Fibroblast of skin of scalp (primary cell): Measurements from ENCODE around the gene STX3.
A peak's percentile ranks its signal among the peaks of the same experiment; 100 is the strongest.
"Not testable (repeated sequence)": the region's sequence is repeated elsewhere in the genome, so short reads cannot be mapped to it uniquely, and the experiment has no call there.

Source experiments
- DNase-seq: peaks from one replicate; pipeline ENCODE4 v3.0.0-alpha.2; 2013

The STX3 gene

DNA sequence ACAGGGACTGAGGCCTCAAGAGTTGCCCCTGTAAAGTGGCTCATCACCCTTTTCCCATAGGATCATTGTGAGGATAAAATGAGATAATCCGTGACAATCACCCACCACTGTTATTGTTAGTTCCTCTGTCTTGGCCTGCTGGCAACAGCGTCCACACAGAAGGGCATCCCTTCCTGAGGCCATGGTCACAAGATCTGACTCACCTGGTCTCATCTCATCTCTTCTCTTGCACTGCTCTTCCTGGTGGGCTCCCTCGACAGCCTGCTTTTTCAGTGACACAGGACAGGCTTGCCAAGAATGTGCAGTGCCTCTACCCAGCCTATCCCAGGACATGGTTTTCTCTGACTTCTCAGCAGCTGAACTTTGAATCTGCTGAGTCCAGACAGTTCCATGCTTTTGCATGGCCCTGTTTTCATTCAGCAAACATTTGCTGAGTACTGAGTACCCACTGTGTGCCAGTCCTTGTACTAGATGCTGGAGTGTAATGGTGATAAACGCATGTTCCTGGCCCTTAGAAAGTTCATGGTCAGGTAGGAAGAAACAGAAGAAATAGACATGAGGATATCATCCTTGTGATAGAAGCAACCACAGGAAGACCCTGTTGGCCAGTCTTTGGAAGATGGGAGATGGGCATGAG lies 3.3 kb downstream of the STX3 start:
- DNase-seq, result no peak

DNA sequence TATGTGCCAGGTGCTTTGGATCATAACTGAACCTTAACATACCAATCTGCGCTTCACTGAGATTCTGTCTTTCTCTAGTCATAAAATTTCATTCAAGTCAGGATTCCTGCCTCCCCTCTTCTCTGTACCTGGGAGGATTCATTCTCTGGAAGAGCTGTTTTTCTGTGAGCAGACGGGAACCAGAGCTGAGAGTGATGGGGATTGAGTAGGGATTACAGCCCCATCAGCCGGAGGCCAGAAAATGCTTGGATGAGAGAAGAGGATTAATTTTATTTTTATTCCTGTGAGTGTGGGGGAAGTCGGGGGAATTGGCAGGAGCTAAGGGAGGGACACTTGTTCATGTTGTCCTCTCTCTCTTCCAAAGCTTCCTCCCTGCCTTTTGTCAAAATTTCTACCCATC lies 4.7 kb downstream of the STX3 start:
- DNase-seq, result no peak

DNA sequence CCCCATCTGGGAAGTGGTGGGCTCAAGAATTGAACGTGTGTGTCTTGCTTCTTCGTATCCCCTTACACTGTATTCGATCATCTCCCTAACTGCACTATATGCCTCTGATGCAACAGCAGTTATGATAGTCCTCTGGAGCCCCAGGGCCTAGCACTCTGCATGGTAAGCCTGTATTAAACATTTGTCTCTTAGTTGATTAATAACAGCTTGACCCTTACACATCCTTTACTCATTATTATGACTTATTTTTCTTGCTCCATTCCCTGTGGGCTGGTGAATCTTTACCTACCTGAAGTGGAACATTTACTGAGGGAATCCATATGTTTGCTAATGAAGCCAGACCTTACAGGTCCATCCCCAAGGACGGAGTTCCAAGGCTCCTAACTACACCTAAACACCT lies 5.6 kb downstream of the STX3 start:
- no peak for DNase-seq

DNA sequence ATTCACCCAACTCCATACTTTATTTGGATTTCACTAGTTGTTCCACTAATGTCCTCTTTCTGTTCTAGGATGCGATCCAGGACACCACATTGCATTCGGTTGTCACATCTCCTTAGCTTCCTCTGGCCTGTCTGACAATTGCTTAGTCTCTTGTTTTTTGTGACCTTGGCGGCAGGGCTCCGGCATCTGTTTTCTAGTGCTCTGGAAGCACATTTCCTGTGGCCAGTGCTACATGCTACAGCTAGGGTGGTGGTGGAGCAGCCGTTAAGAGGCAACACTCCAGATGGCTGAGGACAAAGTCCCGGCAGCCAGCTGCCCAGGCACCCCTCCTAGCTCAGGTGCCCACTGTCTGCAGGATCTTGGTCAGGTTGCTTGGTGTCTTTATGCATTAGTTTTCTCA lies 6.8 kb downstream of the STX3 start:
- no peak for DNase-seq

DNA sequence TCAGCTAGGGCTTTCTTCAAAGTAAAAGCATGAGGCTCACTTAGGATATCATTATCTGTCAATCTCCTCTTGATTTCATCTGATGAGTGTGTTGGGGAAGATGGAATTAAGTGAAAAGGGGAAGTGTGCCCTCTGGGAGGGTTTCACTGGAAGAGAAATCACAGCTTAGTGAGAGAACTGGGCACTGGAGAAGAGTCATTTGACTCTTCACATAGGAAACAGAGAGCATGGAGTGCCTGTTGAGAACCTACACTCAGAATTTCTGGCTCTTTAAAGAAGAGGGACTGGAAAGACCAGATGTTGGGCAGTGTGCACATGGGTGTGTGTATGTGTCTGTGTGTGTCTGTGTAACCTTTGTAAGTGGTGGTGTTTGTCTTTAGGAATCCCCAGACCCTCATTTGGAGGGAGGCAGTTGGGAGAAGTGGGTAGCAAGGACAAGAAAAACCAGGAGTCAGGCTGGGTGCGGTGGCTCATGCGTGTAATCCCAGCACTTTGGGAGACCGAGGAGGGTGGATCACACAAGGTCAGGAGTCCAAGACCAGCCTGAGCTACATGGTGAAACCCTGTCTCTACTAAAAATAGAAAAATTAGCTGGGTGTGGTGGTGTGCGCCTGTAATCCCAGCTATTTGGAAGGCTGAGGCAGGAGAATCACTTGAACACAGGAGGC lies 10.0 kb downstream of the STX3 start:
- DNase-seq, result no peak

DNA sequence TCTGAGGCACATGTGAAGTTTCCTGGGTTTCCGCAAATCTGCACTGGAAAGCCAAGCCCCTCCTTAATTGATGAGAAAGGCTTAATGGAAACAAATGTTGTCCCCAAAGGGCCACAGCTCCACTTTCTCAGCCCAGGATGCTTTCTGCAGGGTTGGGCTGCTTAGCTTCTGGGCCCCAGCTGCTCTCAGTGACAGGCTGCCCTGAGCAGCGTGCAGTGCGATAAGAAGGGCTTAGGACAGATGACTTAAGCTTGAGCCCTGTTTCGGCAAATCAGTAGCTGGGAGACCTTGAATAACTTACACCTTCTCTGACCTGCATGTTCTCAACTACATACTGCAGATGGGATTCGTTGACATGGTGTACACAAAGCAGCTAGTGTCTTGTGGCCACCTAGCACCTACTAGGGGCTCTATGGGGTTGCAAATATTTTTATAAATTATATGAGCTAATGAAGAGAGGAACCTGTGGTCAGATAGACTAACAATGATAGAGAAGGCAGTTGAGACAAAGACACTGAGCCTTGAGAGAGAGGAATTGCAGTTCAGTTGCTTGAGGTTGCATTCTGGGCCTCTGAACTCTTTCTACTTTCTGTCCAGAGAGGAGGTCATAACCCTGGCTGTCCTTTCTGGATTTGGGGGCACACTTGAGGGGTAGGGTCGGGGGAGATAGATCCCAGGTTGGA lies 11.5 kb downstream of the STX3 start:
- no peak for DNase-seq

DNA sequence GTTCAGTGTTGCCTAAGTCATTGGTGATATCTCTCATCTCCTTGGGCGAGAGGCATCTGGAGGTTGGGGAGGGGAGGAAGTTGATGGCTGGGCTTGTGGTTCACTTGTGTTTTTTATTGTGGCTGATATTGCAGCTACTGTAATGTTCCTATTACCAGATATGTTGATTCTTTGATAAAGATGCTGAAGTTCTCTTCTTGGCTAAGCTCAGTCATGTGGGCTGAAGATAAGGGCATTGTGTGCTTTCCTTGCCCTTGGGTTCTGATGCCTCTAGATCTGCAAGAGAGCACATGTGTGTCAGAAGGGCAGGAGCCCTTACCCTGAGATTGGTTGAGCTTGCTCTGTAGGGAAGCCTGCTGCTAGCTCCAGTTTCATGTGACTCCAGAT lies 12.0 kb downstream of the STX3 start:
- DNase-seq, result no peak

DNA sequence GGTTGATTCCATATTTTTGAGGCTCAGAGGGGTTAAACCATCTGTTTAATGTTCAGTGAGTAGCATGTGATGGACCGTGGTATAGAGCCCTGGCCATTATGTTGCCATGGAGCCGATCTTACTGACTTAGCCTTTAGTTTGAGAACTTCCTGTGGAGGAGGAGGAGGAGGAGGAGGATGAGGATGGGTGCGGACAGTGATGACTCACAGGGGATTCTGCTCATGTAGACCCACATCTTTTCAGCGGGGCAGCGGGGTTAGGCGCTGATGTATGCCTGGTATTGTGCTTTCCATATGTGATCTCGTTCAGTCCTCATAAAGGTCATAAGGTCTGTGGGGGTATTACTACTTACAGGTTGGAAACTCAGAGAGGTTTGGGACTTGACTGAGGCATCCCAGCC lies 13.9 kb downstream of the STX3 start:
- no peak for DNase-seq

DNA sequence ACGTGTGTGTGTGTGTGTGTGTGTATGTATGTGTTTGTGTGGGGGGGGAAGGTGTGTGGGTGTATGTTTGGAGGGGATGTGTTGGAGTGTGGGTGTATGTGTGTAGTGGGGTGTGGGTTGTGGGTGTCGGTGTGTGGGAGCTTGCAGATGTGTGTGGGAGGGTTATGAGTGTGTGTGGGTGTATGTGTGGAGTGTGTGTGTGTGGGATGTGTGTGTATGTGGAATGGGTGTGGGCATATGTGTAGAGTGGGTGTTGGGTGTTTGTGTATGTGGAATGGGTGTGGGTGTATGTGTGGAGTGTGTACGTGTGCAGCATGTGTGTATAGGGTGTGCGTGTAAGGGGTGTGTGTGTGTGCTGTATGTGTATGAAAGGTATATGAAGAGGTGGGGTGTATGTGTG lies 14.7 kb downstream of the STX3 start:
- DNase-seq, result no peak

DNA sequence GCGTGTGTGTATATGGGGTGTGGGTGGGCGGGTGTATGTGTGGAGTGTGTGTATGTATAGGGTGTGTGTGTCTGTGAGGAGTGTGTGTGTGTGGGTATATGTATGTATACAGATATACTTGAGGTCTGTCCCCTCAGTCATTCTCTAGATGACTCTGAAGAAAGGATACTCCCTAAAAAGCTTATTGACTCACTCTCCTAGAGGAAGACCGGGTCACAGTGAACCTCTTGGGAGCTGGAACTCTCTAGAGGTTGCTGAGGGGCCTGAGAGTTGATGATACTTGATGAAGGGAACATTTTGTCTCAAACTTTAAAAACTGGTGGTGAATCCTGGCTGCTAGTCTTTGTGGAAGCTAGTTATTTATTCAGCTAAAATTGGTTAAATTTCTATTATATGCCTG lies 15.1 kb downstream of the STX3 start:
- DNase-seq, result no peak

DNA sequence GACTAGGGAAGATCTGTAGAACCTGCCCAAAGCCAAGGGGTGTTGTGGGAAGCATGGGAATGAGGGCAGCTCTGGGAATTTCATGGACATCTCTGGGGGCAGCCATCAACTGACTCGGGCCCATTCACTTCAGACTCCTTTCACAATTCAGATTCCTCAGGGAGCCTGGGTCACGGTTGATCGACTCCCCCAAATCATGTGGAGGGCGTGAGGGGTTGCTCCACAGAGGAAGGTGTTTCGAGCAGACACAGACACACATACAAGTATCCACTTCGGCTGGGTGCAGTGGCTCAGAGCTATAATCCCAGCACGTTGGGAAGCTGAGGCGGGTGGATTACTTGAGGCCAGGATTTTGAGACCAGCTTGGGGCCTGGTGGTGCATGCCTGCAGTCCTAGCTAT lies 15.7 kb downstream of the STX3 start:
- DNase-seq, result no peak

DNA sequence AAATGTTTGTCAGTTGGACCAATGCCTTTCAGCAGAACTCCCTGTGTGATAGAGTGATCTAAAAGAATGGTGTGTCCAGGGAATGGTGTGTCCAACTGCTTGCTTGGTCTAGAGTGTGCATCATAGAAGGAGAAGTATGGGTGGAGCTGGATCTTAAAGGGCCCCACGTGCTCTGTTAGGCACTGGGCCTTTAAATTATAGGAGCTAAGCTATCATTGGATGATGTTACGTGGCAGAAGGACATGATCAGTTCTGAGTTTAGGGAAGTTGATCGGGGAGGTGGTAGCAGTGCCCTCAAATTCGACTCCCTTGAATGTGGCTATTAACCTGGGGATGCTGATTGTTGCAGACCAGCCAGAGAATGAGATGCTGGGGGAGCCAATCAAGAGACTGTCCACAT lies 16.4 kb downstream of the STX3 start:
- DNase-seq, result no peak

DNA sequence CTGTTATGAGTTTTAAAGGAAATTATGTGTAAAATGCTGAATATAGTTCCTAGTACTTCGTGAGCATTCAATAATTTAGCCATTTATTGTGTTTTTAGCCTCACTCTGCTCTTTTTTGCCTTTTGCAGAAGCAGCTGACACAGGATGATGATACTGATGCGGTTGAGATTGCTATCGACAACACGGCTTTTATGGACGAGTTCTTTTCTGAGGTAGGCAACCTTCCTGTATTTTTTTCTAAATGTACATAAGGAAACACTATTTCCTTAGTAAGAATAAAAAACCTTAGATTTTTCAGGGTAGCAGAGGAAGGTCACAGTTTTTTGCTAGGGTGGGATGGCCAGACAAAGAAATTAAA lies 17.9 kb downstream of the STX3 start:
- DNase-seq, result no peak

DNA sequence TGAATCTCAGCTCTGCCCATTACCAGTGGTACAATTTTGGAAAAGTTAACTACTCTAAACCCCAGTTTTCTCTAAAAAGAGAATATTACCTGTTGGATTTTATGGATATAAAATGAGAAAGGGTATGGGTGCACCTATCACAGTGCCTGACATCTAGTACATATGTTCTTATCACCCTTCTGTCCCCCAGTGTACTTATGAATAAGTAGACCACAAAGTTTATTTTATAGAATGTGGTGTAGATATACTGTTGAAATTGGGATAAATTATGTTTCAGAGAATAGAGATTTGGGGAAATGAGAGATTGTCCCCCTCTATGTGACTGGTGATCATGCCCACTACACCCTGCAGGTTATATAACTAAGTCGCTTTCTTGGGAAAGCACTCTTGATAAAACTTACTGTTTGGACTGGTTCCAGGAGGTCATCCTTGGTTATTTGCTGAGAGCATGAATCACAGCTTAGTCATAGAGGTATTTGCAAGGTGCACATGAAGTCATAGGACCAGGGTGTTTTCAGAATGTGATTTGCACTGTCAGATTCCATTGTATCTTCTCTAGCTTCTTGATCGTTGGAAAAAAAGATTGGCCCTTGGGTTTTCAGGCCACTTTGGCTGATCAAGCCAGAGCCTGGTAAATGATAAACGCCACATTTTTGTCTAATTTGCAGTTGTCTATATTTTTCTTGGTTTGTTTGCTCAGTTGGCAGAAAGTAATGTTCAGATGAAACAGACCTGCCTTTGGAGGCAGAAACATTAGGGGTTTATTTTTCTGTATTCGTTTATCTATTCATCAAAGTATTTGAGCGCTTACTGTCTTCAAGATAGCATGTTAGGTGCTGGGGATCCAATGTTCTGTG lies 21.3 kb downstream of the STX3 start:
- DNase-seq, result no peak

DNA sequence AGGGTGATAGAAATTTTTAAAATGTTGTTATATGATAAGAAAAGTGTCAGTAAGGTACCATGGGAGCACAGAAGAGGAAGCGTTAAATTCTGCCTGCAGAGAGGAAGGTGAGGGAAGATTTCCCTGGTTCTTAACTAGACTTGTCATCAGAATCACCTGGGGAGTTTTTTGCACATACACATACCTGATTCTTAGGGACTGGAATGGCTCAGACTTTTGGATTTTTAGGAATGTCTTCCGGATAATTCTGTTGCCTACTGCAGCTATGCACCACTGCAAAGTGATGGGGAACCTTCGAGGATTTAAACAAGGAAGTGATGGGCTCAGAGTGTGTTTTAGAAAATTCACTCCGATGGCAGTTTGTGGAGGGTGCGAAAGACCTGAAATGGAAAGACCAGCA lies 21.9 kb downstream of the STX3 start:
- DNase-seq, result no peak

DNA sequence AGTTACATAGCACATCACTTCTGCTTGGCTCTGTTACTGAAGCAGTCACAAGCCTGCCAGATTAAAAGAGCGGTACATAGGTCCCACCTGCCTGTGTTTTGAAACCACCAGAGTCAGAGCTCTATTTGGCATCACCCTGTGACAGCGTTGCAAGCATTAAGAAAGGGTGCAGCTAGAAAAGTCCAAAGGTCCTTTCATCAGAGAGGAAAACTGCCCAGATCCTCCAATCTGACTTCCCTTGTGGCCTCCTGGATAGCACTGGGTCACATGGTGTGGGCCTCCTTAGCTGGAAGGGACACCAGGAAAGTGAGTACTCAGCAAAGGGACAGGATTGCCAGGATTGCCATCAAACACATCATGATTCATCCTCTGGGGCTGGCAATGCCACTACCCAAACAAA lies 22.9 kb downstream of the STX3 start:
- no peak for DNase-seq

DNA sequence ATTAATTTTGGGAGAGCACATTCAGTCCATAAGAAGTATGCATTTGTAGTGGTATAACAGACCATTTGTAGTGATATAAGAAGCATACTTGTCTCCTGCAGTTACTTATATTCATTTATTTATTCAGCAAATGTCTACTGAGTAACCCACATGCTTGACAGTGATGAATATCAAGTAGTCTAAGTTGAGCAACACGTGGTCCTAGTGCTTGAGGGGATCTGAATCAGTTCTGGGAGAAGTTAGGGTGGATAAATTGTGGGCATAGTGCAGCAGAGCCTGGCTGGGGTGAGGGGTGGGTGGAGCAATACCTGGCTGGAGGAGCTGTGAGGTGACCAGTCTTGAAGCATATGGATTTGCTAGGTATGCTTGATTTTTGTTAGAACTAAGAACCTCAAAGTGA lies 24.3 kb downstream of the STX3 start:
- DNase-seq, result no peak

DNA sequence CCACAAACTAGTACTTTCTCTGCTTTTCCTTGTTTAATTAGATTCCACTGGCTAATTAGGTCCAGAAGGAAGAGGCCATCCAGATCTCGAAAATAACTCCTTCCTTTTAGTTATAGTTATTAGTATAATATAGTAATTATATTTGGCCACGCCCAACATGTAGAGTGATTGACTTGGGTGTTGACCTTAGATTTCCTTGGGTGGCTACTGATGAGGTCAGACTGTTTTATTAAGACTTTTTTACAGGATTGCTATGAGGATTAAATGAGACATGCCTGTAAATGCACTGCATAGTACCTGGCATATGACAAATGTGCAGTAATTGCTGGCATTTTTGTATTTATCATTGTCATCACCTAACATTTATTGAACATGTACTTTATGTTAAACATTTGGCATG lies 26.9 kb downstream of the STX3 start:
- no peak for DNase-seq

DNA sequence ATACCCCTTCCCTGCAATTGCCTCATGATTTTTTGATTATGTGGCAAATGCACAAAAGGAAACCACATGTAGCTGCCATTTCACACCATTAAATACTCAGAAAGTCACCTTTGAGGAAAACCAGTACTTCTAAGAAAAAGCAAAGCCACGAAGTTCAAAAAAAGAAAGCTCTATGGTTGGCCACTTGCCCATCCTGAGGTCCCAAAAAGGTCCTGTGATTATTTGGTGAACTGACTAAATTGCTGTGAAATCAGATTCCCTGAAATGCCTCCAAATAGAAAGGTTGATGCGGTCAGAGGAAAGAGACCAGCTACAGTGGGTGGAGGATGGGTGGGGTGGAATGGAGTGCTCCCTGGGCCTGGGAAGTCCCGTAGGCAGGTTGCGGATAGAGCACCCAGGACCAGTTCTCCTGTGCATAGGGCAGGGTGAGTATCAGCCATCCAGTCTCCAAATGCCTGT lies 28.5 kb downstream of the STX3 start:
- DNase-seq, result no peak

DNA sequence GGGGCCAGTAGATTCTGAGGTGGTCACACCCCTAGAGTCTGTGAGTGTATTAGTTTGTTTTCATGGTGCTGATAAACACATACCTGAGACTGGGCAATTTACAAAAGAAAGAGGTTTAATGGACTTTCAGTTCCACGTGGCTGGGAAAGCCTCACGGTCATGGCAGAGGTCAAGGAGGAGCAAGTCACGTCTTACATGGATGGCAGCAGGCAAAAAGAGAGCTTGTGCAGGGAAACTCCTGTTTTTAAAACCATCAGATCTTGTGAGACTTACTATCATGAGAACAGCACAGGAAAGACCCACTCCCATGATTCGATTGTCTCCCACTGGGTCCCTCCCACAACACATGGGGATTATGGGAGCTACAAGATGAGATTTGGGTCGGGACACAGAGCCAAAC lies 29.3 kb downstream of the STX3 start:
- DNase-seq, result not testable (repeated sequence)

DNA sequence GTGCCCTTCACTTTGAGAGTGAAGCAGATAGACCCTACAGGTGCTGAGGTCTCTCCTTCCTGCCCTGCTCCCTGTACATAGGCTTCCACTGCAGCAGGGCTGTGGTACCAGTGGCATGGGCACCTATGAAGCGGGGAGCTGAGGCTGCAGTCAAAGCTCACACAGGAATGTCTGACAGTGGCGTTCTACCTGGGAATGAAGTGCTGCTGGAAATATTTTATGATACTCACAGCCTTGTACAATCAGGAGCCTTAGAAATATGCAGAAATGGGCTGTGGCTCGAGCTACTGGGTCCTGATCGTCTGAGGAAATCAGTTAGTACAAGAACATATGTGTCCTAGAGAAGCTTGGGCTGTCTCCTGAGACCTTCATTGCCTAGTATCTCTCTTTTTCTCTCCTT lies 30.6 kb downstream of the STX3 start:
- DNase-seq, result no peak

DNA sequence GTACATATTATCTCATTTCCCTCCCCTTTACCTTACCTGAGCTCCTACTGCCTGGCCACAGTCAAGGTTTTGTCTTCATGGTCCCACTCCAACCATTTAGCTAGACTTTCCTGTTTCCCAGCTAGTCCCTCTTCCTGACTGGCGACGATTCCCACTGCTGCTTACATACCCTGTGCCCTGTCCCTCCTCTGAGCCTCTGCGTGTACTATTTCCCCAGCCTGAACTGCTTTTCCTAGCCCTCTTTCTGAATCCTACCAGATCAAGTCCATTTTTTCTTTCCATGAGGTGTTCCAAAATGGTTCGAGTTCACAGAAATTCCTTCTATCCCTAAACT lies 32.0 kb downstream of the STX3 start:
- DNase-seq, result no peak

DNA sequence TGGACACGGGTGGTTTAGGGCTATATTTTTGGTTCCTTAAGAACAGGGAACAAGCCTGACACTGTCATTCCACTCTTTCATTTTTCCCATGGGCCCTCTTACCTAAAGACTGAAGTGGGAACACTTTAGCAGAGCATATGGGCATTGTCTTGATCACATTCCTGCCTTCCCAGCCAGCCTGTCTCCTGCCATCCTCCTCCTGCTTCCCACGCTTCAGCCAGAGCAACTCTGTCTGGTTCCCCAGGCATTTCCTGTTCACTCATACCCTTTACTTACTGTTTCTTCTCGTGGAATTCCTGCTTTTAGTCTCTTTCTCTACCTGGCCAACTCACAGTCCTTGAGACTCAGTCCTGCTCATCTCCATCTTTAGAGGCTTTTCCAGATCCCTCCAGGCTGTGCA lies 32.6 kb downstream of the STX3 start:
- DNase-seq, result peak; percentile 43

DNA sequence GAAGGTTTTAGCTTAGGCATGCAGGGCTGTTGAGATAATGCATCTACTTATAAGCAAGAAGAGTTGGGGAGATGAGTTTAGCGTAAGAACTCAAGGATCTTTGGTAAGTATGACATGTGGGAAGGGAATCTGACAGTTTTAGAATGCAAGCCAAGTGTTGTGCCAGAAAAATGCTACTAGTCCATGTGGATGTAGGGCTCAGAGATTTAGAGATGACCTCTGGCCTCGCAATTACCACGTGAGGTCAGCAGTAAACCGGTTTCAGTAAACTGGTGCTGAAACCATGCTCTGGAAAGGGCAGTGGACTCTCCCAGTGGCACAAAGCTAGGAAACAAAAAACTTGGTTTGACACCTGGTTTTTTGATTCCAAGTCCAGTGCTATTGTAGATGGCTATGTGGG lies 36.5 kb downstream of the STX3 start:
- no peak for DNase-seq
